H1 (cell line): ENCODE data around the gene CXCL6. TPM values are rescaled to one million over a fixed set of nuclear protein-coding genes. Genes with fewer than 3 reads are reported as not detected.

Experiments
- CTCF ChIA-PET: fragments of 300-600 bp; sonication (Branson Sonifier 250); formaldehyde crosslinking; loops from one replicate; lab custom pipeline; 2021; ENCODE audit not compliant: partially characterized antibody; lab: Charles Lee
- POLR2A ChIA-PET: fragments of 300-600 bp; sonication (Branson Sonifier 250); formaldehyde crosslinking; loops from one replicate; lab custom pipeline; 2021; ENCODE audit warnings: inconsistent platforms; ENCODE audit not compliant: partially characterized antibody; lab: Charles Lee
- DNase-seq, 2 experiments: peaks; one replicate each; pipeline versions ENCODE4 v3.0.0 to v3.0.0-alpha.2; 2010 to 2022; ENCODE audit warnings: low spot score in 2 of 2, low read depth in 1 of 2, mixed read lengths in 1 of 2
- FAIRE-seq: peaks from 2 replicates; lab custom pipeline; 2011; peaks lifted over from hg19 to GRCh38; lab: Jason Lieb, UNC
- H2AFZ ChIP-seq: 2 replicates; pipeline ENCODE4 v1.8.1; 2012; ENCODE audit warnings: low read length, inconsistent platforms
- H2AK5ac ChIP-seq: 2 replicates; pipeline ENCODE4 v1.6.1; 2013; ENCODE audit warnings: low read depth, low read length
- H2BK120ac ChIP-seq: replicated peaks from 2 replicates; pipeline ENCODE3; 2013; ENCODE audit warnings: low read depth, low read length, inconsistent platforms
- H2BK12ac ChIP-seq: 2 replicates; pipeline ENCODE4 v1.6.1; 2013; ENCODE audit warnings: low read depth, low read length
- H2BK15ac ChIP-seq: 2 replicates; pipeline ENCODE4 v1.6.1; 2013; ENCODE audit warnings: low read length
- H2BK20ac ChIP-seq: 2 replicates; pipeline ENCODE4 v1.6.1; 2013; ENCODE audit warnings: low read length
- H2BK5ac ChIP-seq: 2 replicates; pipeline ENCODE4 v1.6.1; 2013; ENCODE audit warnings: low read depth, low read length
- H3K14ac ChIP-seq: 2 replicates; pipeline ENCODE4 v1.6.1; 2013; ENCODE audit warnings: inconsistent platforms; ENCODE audit not compliant: insufficient read length
- H3K18ac ChIP-seq: 2 replicates; pipeline ENCODE4 v1.6.1; 2013; ENCODE audit warnings: low read length; ENCODE audit errors: extremely low read depth
- H3K23ac ChIP-seq: 2 replicates; pipeline ENCODE4 v1.6.1; 2013; ENCODE audit warnings: inconsistent platforms; ENCODE audit not compliant: insufficient read length
- H3K23me2 ChIP-seq: 2 replicates; pipeline ENCODE4 v1.6.1; 2013; ENCODE audit warnings: low read depth, low read length
- H3K27ac ChIP-seq: 2 replicates; pipeline ENCODE4 v1.6.1; 2011; ENCODE audit warnings: low read depth, low read length, inconsistent platforms
- H3K27me3 ChIP-seq, 4 experiments: replicated peaks in 1 of 4; 1 replicate in 1 of 4; 2 replicates in 3 of 4; pipeline versions ENCODE4 v1.6.1 to v1.8.1; 2011 to 2013; ENCODE audit warnings: low read length in 3 of 4, mild to moderate bottlenecking in 3 of 4, inconsistent platforms in 2 of 4, mixed read lengths in 2 of 4, moderate library complexity in 1 of 4; ENCODE audit not compliant: control insufficient read depth in 3 of 4, insufficient read depth in 3 of 4; ENCODE audit errors: extremely low read depth in 1 of 4
- H3K36me3 ChIP-seq, 4 experiments: 2 replicates each; pipeline versions ENCODE4 v1.6.1 to v1.8.1; 2011 to 2013; ENCODE audit warnings: mild to moderate bottlenecking in 4 of 4, low read length in 3 of 4, moderate library complexity in 2 of 4, control low read depth in 1 of 4, inconsistent platforms in 1 of 4; ENCODE audit not compliant: insufficient read depth in 4 of 4, control insufficient read depth in 2 of 4
- H3K4ac ChIP-seq: replicated peaks from 2 replicates; pipeline ENCODE3; 2013; ENCODE audit warnings: low read length, low read depth, mixed read lengths, inconsistent platforms; ENCODE audit not compliant: insufficient read length
- H3K4me1 ChIP-seq, 4 experiments: replicated peaks in 1 of 4; 1 replicate in 1 of 4; 2 replicates in 3 of 4; pipeline versions ENCODE4 v1.6.1 to v1.8.1; 2011 to 2013; ENCODE audit warnings: low read length in 3 of 4, inconsistent platforms in 2 of 4, mixed read lengths in 1 of 4; ENCODE audit not compliant: insufficient read depth in 4 of 4, control insufficient read depth in 3 of 4
- H3K4me2 ChIP-seq, 2 experiments: 2 replicates each; pipeline versions ENCODE4 v1.6.1 to v1.8.1; 2011 to 2013; ENCODE audit warnings: low read depth in 2 of 2, low read length in 2 of 2, control low read depth in 1 of 2, inconsistent platforms in 1 of 2, mild to moderate bottlenecking in 1 of 2; ENCODE audit not compliant: insufficient read depth in 1 of 2
- H3K4me3 ChIP-seq, 4 experiments: fragments of 200-600, 300-600 bp in 1 of 4; sonication (generic), shearing (Covaris generic), sonication (Bioruptor Twin) in 1 of 4; 2 replicates each; pipeline versions ENCODE4 v1.5.1 to v1.8.1; 2011 to 2016; ENCODE audit warnings: low read length in 4 of 4, low read depth in 3 of 4, control low read depth in 2 of 4, inconsistent platforms in 2 of 4, mild to moderate bottlenecking in 2 of 4, mixed read lengths in 1 of 4, moderate library complexity in 1 of 4; ENCODE audit not compliant: insufficient read depth in 2 of 4; ENCODE audit errors: extremely low read depth in 1 of 4
- H3K56ac ChIP-seq: replicated peaks from 2 replicates; pipeline ENCODE3; 2013; ENCODE audit warnings: low read depth, mild to moderate bottlenecking, mixed read lengths, low read length, inconsistent platforms; ENCODE audit not compliant: insufficient read length
- H3K79me1 ChIP-seq: 2 replicates; pipeline ENCODE4 v1.6.1; 2013; ENCODE audit warnings: low read depth, low read length, control low read depth
- H3K79me2 ChIP-seq, 2 experiments: 2 replicates each; pipeline versions ENCODE4 v1.6.1 to v1.8.1; 2012 to 2013; ENCODE audit warnings: low read length in 2 of 2, mild to moderate bottlenecking in 2 of 2, inconsistent platforms in 1 of 2; ENCODE audit not compliant: insufficient read depth in 2 of 2, control insufficient read depth in 1 of 2
- H3K9ac ChIP-seq, 4 experiments: replicated peaks in 1 of 4; 1 replicate in 1 of 4; 2 replicates in 3 of 4; pipeline versions ENCODE4 v1.6.1 to v1.8.1; 2011 to 2013; ENCODE audit warnings: low read depth in 3 of 4, low read length in 3 of 4, control low read depth in 2 of 4, mild to moderate bottlenecking in 2 of 4, moderate library complexity in 2 of 4, inconsistent platforms in 1 of 4; ENCODE audit errors: extremely low read depth in 1 of 4
- H3K9me3 ChIP-seq, 2 experiments: 2 replicates each; pipeline versions ENCODE4 v1.6.1 to v1.8.1; 2012 to 2013; ENCODE audit warnings: mild to moderate bottlenecking in 2 of 2, moderate library complexity in 2 of 2, control low read depth in 1 of 2, inconsistent platforms in 1 of 2, low read depth in 1 of 2, low read length in 1 of 2, mixed read lengths in 1 of 2; ENCODE audit not compliant: insufficient read depth in 2 of 2
- H4K20me1 ChIP-seq, 2 experiments: replicated peaks in 1 of 2; 2 replicates each; pipeline versions ENCODE3 to v1.8.1; 2011 to 2013; ENCODE audit warnings: inconsistent platforms in 2 of 2, low read length in 2 of 2, mild to moderate bottlenecking in 1 of 2; ENCODE audit not compliant: insufficient read depth in 2 of 2, control insufficient read depth in 1 of 2
- H4K5ac ChIP-seq: 2 replicates; pipeline ENCODE4 v1.6.1; 2013; ENCODE audit warnings: low read length, low read depth, mixed read lengths, inconsistent platforms; ENCODE audit not compliant: insufficient read length
- H4K8ac ChIP-seq: 2 replicates; pipeline ENCODE4 v1.8.0; 2013; ENCODE audit warnings: mild to moderate bottlenecking, moderate library complexity, low read length, inconsistent platforms; ENCODE audit not compliant: insufficient read depth; ENCODE audit errors: extremely low read depth
- H4K91ac ChIP-seq: replicated peaks from 2 replicates; pipeline ENCODE3; 2013; ENCODE audit warnings: low read length, mixed read lengths, inconsistent platforms; ENCODE audit not compliant: insufficient read length
- CEBPB ChIP-seq: IDR thresholded peaks from 2 replicates; pipeline ENCODE4 v1.6.1; 2012; ENCODE audit warnings: low read depth, low read length
- CREB1 ChIP-seq: IDR thresholded peaks from 2 replicates; pipeline ENCODE4 v1.6.1; 2012; ENCODE audit warnings: inconsistent platforms
- SRF ChIP-seq: IDR thresholded peaks from 2 replicates; pipeline ENCODE4 v1.6.1; 2011; ENCODE audit warnings: mild to moderate bottlenecking, low read depth, low read length, moderate library complexity
- SUZ12 ChIP-seq: fragments of 200-600 bp; sonication (generic); IDR thresholded peaks from 2 replicates; pipeline ENCODE4 v1.6.1; 2012; ENCODE audit warnings: mild to moderate bottlenecking, inconsistent platforms, low read length, moderate library complexity, mixed read lengths
- TAF7 ChIP-seq: optimal IDR thresholded peaks from 2 replicates; pipeline ENCODE3; 2011; ENCODE audit warnings: low read depth, mild to moderate bottlenecking, inconsistent platforms, low read length, moderate library complexity, borderline replicate concordance
- WGBS, 2 experiments: shearing (Covaris generic) in 1 of 2; methylation state at CpG; one replicate each; pipeline versions ENCODE4 v1.1.6 to v1.1.7; 2013 to 2015; ENCODE audit warnings: low lambda C conversion rate in 2 of 2, mixed read lengths in 2 of 2, inconsistent platforms in 1 of 2, low coverage in 1 of 2, missing lambda C conversion rate in 1 of 2; ENCODE audit not compliant: insufficient replicate concordance in 2 of 2, insufficient coverage in 1 of 2, insufficient read length in 1 of 2; ENCODE audit errors: extremely low coverage in 1 of 2, missing lambda C conversion rate in 1 of 2; 5-methylcytosine and 5-hydroxymethylcytosine counted together
- polyA plus RNA-seq, 7 experiments: library from polyadenylated mRNA; depleted of rRNA in 3 of 7; stranded (reverse) in 5 of 7; unstranded in 2 of 7; fragments of >200 nt in 5 of 7; fragments of 200-250 nt in 2 of 7; gene quantifications; 1 replicate in 5 of 7; 2 replicates in 1 of 7; 4 replicates in 1 of 7; pipeline versions ENCODE4 v1.2.1 to v1.2.3, GENCODE V29; 2011 to 2013; ENCODE audit warnings: missing spikeins in 2 of 7, mixed read lengths in 2 of 7
- total RNA-seq: library from RNA; stranded (reverse); fragmentation: NEBNext Ultra II Directional; extraction: Animal tissue kit (Norgen Biotek cat#: 25700); gene quantifications from 2 replicates; pipeline ENCODE4 v1.2.1, GENCODE V29; 2021

Gene CXCL6
- total and polyA plus RNA-seq, 2 of the 8 experiments (the other 6 are each of a cell fraction or from before 2014, with no cell fraction given), result 6.3 to 8.0 TPM

- H2BK12ac ChIP-seq, result no peak overlapping the region
- H3K56ac ChIP-seq, result no peak overlapping the region
- no peaks in the 10 kb centered on the region for H3K36me3 ChIP-seq
- no peak overlapping the region for H2BK20ac ChIP-seq
- H3K23me2 ChIP-seq, result no peaks in the 10 kb centered on the region; the same call in 1 of the 2 replicates
- 82% methylated on average over 3 of the region's 3 CpGs; no CpG with 5 or more reads in 1 of the 2 experiments for WGBS, 2 experiments
- no peak overlapping the region for H2BK15ac ChIP-seq
- no peak overlapping the region for H2BK5ac ChIP-seq
- H4K5ac ChIP-seq, result no peak overlapping the region
- no peak overlapping the region for H3K4me2 ChIP-seq
- no peak overlapping the region for H3K23ac ChIP-seq
- H3K4me3 ChIP-seq, result no peak overlapping the region
- no peaks in the 10 kb centered on the region for H3K9me3 ChIP-seq
- H3K9ac ChIP-seq, result no peak overlapping the region
- no peaks in the 10 kb centered on the region for H3K79me1 ChIP-seq
- H4K8ac ChIP-seq, result no peak overlapping the region
- H3K27me3 ChIP-seq, result no peaks in the 10 kb centered on the region
- no peak overlapping the region for H3K18ac ChIP-seq
- no peaks in the 10 kb centered on the region for H4K20me1 ChIP-seq
- H2BK120ac ChIP-seq, result no peak overlapping the region
- H3K4me1 ChIP-seq, result no peaks in the 10 kb centered on the region
- ChIA-PET CTCF (no interaction called here), POLR2A (no interaction called here)
- DNase-seq (no peak), FAIRE-seq (no peak)
- H2AK5ac ChIP-seq, result no peak overlapping the region
- no peaks in the 10 kb centered on the region for H3K79me2 ChIP-seq
- H3K27ac ChIP-seq, result no peak overlapping the region
- H3K14ac ChIP-seq, result no peak overlapping the region
- H3K4ac ChIP-seq, result no peak overlapping the region
- no peak overlapping the region for H4K91ac ChIP-seq
- H2AFZ ChIP-seq, result no peak overlapping the region
- TF ChIP-seq TAF7 (no peak), SRF (no peak), CEBPB (no peak), SUZ12 (no peak), CREB1 (no peak)
Measured at GRCh38 chr4:73810191-73810590, 26.3 kb upstream of the CXCL6 start.
